Subcutaneous abdominal adipose tissue (tissue), 5 donors: ENCODE data around the gene TSC22D1.

Experiments used
- H3K27ac ChIP-seq: one replicate; pipeline ENCODE4 v1.7.0; 2013; ENCODE audit warnings: low read depth, mild to moderate bottlenecking, inconsistent platforms, low read length, moderate library complexity
- H3K27me3 ChIP-seq, 5 donors: one replicate each; pipeline ENCODE4 v1.7.0; 2013; ENCODE audit warnings: low read length in 5 of 5, inconsistent platforms in 1 of 5; ENCODE audit not compliant: control insufficient read depth in 5 of 5, insufficient read depth in 4 of 5
- H3K36me3 ChIP-seq, 5 donors: one replicate each; pipeline ENCODE4 v1.7.0; 2013; ENCODE audit warnings: low read length in 5 of 5; ENCODE audit not compliant: control insufficient read depth in 5 of 5, insufficient read depth in 5 of 5
- H3K4me1 ChIP-seq, 5 donors: one replicate each; pipeline ENCODE4 v1.7.0; 2013; ENCODE audit warnings: low read length in 5 of 5, mild to moderate bottlenecking in 3 of 5, moderate library complexity in 1 of 5; ENCODE audit not compliant: control insufficient read depth in 5 of 5, insufficient read depth in 5 of 5
- H3K4me3 ChIP-seq, 5 donors: one replicate each; pipeline ENCODE4 v1.7.0; 2013; ENCODE audit warnings: low read length in 5 of 5, low read depth in 1 of 5
- H3K9ac ChIP-seq, 5 donors: one replicate each; pipeline ENCODE4 v1.7.0; 2013; ENCODE audit warnings: low read length in 5 of 5, mild to moderate bottlenecking in 4 of 5, moderate library complexity in 3 of 5
- H3K9me3 ChIP-seq, 5 donors: one replicate each; pipeline ENCODE4 v1.7.0; 2013; ENCODE audit warnings: low read length in 5 of 5; ENCODE audit not compliant: control insufficient read depth in 5 of 5
- donor health status: healthy.
- donor health status: healthy.
- donor health status: healthy.
- donor health status: healthy.
- donor health status: healthy.

TSC22D1 gene

GRCh38 chr13:44448875-44449274 lies 127.3 kb downstream of the TSC22D1 start:
- Histone ChIP-seq H3K9ac (no peak overlapping the region), H3K4me1 (no peaks in the 10 kb centered on the region), H3K4me3 (no peak overlapping the region), H3K27me3 (no peaks in the 10 kb centered on the region), H3K27ac (no peak overlapping the region), H3K9me3 (no peaks in the 10 kb centered on the region), H3K36me3 (no peaks in the 10 kb centered on the region)

- Histone ChIP-seq H3K9ac (no peak overlapping the region), H3K9me3 (no peaks in the 10 kb centered on the region), H3K4me1 (no peaks in the 10 kb centered on the region), H3K4me3 (no peak overlapping the region), H3K27ac (no peak overlapping the region), H3K27me3 (no peaks in the 10 kb centered on the region), H3K36me3 (no peaks in the 10 kb centered on the region)
Measured at GRCh38 chr13:44448373-44448772, 127.8 kb downstream of the TSC22D1 start.

GRCh38 chr13:44447783-44448321 lies 128.3 kb downstream of the TSC22D1 start:
- H3K4me3 ChIP-seq = no peak overlapping the region
- H3K9ac ChIP-seq = no peak overlapping the region
- no peaks in the 10 kb centered on the region for H3K36me3 ChIP-seq
- no peaks in the 10 kb centered on the region for H3K27me3 ChIP-seq
- no peak overlapping the region for H3K27ac ChIP-seq
- H3K9me3 ChIP-seq = no peaks in the 10 kb centered on the region
- H3K4me1 ChIP-seq = no peaks in the 10 kb centered on the region

- Histone ChIP-seq H3K4me1 (peaks cover 3 to 23% (median 16%) of the 10 kb centered on the region in 5 donors), H3K4me3 (no peak overlapping the region), H3K36me3 (no peaks in the 10 kb centered on the region), H3K9me3 (no peaks in the 10 kb centered on the region), H3K27ac (no peak overlapping the region), H3K27me3 (no peaks in the 10 kb centered on the region), H3K9ac (no peak overlapping the region)
Measured at GRCh38 chr13:44440046-44440608, 136.0 kb downstream of the TSC22D1 start.

- peaks cover 0 to 2% (median 0%) of the 10 kb centered on the region in 5 donors for H3K36me3 ChIP-seq
- H3K9me3 ChIP-seq = no peaks in the 10 kb centered on the region
- H3K4me3 ChIP-seq = no peak overlapping the region
- peaks cover 3 to 28% (median 20%) of the 10 kb centered on the region in 5 donors for H3K4me1 ChIP-seq
- no peaks in the 10 kb centered on the region for H3K27me3 ChIP-seq
- no peak overlapping the region for H3K9ac ChIP-seq
- no peak overlapping the region for H3K27ac ChIP-seq
Measured at GRCh38 chr13:44439452-44440024, 136.6 kb downstream of the TSC22D1 start.

- H3K27ac ChIP-seq = no peak overlapping the region
- no peaks in the 10 kb centered on the region for H3K27me3 ChIP-seq
- H3K9me3 ChIP-seq = no peaks in the 10 kb centered on the region
- H3K9ac ChIP-seq = no peak overlapping the region
- peaks cover 5 to 40% (median 29%) of the 10 kb centered on the region in 5 donors for H3K4me1 ChIP-seq
- no peak overlapping the region for H3K4me3 ChIP-seq
- H3K36me3 ChIP-seq = peaks cover 3 to 15% (median 11%) of the 10 kb centered on the region in 5 donors
Measured at GRCh38 chr13:44438234-44438579, 137.9 kb downstream of the TSC22D1 start.

GRCh38 chr13:44437356-44438233 lies 138.5 kb downstream of the TSC22D1 start:
- Histone ChIP-seq H3K4me1 (peaks cover 5 to 40% (median 32%) of the 10 kb centered on the region in 5 donors), H3K27me3 (no peaks in the 10 kb centered on the region), H3K9me3 (no peaks in the 10 kb centered on the region), H3K27ac (peak overlapping the region; percentile 79), H3K9ac (peak overlapping the region in 4 of 5 donors; percentile 4 to 73 (median 68)), H3K36me3 (peaks cover 5 to 16% (median 14%) of the 10 kb centered on the region in 5 donors), H3K4me3 (peak overlapping the region; percentile 68 to 92 (median 73))

GRCh38 chr13:44436589-44437337 lies 139.4 kb downstream of the TSC22D1 start:
- H3K36me3 ChIP-seq = peaks cover 5 to 16% (median 14%) of the 10 kb centered on the region in 5 donors
- no peaks in the 10 kb centered on the region for H3K27me3 ChIP-seq
- H3K9ac ChIP-seq = peak overlapping the region; percentile 77 to 88 (median 87)
- peak overlapping the region; percentile 80 to 93 (median 87) for H3K4me3 ChIP-seq
- H3K4me1 ChIP-seq = peaks cover 5 to 40% (median 32%) of the 10 kb centered on the region in 5 donors
- H3K27ac ChIP-seq = peak overlapping the region; percentile 89
- no peaks in the 10 kb centered on the region for H3K9me3 ChIP-seq

GRCh38 chr13:44435919-44436510 lies 140.1 kb downstream of the TSC22D1 start:
- Histone ChIP-seq H3K9me3 (no peaks in the 10 kb centered on the region), H3K27me3 (no peaks in the 10 kb centered on the region), H3K27ac (peak overlapping the region; percentile 89), H3K36me3 (peaks cover 5 to 16% (median 14%) of the 10 kb centered on the region in 5 donors), H3K9ac (peak overlapping the region; percentile 77 to 88 (median 87)), H3K4me3 (peak overlapping the region; percentile 80 to 93 (median 87)), H3K4me1 (peaks cover 5 to 40% (median 32%) of the 10 kb centered on the region in 5 donors)
